SK-N-SH treated with all-trans-retinoic acid at 6 μM for 48 hours (cell line): Measurements from ENCODE around the gene WDR59.

ENCODE experiments used
- ATAC-seq: fragments of 200-7000 bp; cut with Tn5 transposase; 3 replicates; pipeline ENCODE4 v1.9.1; 2020; ENCODE audit warnings: mild to moderate bottlenecking, moderate library complexity
- ARNTL ChIP-seq: fragments of 450-650 bp; formaldehyde crosslinking; IDR thresholded peaks from 2 replicates; pipeline ENCODE4 v1.5.0; 2020; ENCODE audit warnings: low read depth, mild to moderate bottlenecking, moderate library complexity, borderline replicate concordance
- BACH2 ChIP-seq: fragments of 250-450 bp; sonication (Bioruptor Pico); IDR thresholded peaks from 2 replicates; pipeline ENCODE4 v1.9.0; 2021; ENCODE audit warnings: mild to moderate bottlenecking, borderline replicate concordance
- CSDC2 ChIP-seq: fragments of 250-450 bp; sonication (Bioruptor Pico); IDR thresholded peaks from 2 replicates; pipeline ENCODE4 v1.5.0; 2020; ENCODE audit warnings: mild to moderate bottlenecking, moderate library complexity
- ESRRG ChIP-seq: fragments of 250-450 bp; sonication (Bioruptor Pico); IDR thresholded peaks from 2 replicates; pipeline ENCODE4 v1.6.1; 2021; ENCODE audit warnings: mild to moderate bottlenecking
- GLIS3 ChIP-seq: fragments of 250-450 bp; sonication (Bioruptor Pico); IDR thresholded peaks from 2 replicates; pipeline ENCODE4 v1.5.0; 2020; ENCODE audit warnings: mild to moderate bottlenecking, moderate library complexity
- ISL1 ChIP-seq: fragments of 250-450 bp; sonication (Bioruptor Pico); IDR thresholded peaks from 2 replicates; pipeline ENCODE4 v2.1.2; 2022; ENCODE audit warnings: mild to moderate bottlenecking, moderate library complexity
- OSR1 ChIP-seq: fragments of 250-450 bp; sonication (Bioruptor Pico); IDR thresholded peaks from 2 replicates; pipeline ENCODE4 v1.8.0; 2022; ENCODE audit warnings: moderate library complexity, mild to moderate bottlenecking, inconsistent platforms
- PPARA ChIP-seq: fragments of 250-450 bp; sonication (Bioruptor Pico); IDR thresholded peaks from 2 replicates; pipeline ENCODE4 v1.5.0; 2020; ENCODE audit warnings: mild to moderate bottlenecking, borderline replicate concordance
- RARB ChIP-seq: fragments of 250-450 bp; sonication (Bioruptor Pico); IDR thresholded peaks from 2 replicates; pipeline ENCODE4 v1.8.0; 2021; ENCODE audit warnings: mild to moderate bottlenecking, moderate library complexity
- SNAI2 ChIP-seq: fragments of 250-450 bp; sonication (Bioruptor Pico); IDR thresholded peaks from 2 replicates; pipeline ENCODE4 v1.5.0; 2020; ENCODE audit warnings: mild to moderate bottlenecking, moderate library complexity
- TCF4 ChIP-seq: fragments of 250-450 bp; sonication (Bioruptor Pico); IDR thresholded peaks from 2 replicates; pipeline ENCODE4 v1.8.0; 2021; ENCODE audit warnings: mild to moderate bottlenecking, moderate library complexity, borderline replicate concordance
- TOX ChIP-seq: fragments of 250-450 bp; sonication (Bioruptor Pico); IDR thresholded peaks from 2 replicates; pipeline ENCODE4 v1.8.0; 2021; ENCODE audit warnings: mild to moderate bottlenecking, moderate library complexity, borderline replicate concordance
- ZC3H10 ChIP-seq: fragments of 250-450 bp; sonication (Bioruptor Pico); IDR thresholded peaks from 2 replicates; pipeline ENCODE4 v1.5.1; 2021; ENCODE audit warnings: mild to moderate bottlenecking, moderate library complexity
- ZFP3 ChIP-seq: fragments of 250-450 bp; sonication (Bioruptor Pico); IDR thresholded peaks from 2 replicates; pipeline ENCODE4 v1.5.0; 2020; ENCODE audit warnings: mild to moderate bottlenecking, moderate library complexity
- ZFP30 ChIP-seq: fragments of 450-650 bp; formaldehyde crosslinking; IDR thresholded peaks from 2 replicates; pipeline ENCODE4 v1.5.0; 2022; ENCODE audit warnings: mild to moderate bottlenecking, moderate library complexity
- ZNF565 ChIP-seq: fragments of 450-650 bp; formaldehyde crosslinking; conservative IDR thresholded peaks from 2 replicates; pipeline ENCODE4 v1.5.0; 2020; ENCODE audit warnings: low read depth, mild to moderate bottlenecking, moderate library complexity
- ZNF70 ChIP-seq: fragments of 450-650 bp; formaldehyde crosslinking; IDR thresholded peaks from 2 replicates; pipeline ENCODE4 v1.5.0; 2020; ENCODE audit warnings: mild to moderate bottlenecking, moderate library complexity
- ZNF8 ChIP-seq: fragments of 450-650 bp; formaldehyde crosslinking; IDR thresholded peaks from 2 replicates; pipeline ENCODE4 v1.5.0; 2020; ENCODE audit warnings: mild to moderate bottlenecking, moderate library complexity
- TF ChIP-seq, protein P1 (sequence below): fragments of 250-450 bp; sonication (Bioruptor Pico); IDR thresholded peaks from 2 replicates; pipeline ENCODE4 v1.5.1; 2021; ENCODE audit warnings: mild to moderate bottlenecking, moderate library complexity
- TF ChIP-seq, protein P2 (sequence below): fragments of 250-450 bp; sonication (Bioruptor Pico); IDR thresholded peaks from 2 replicates; pipeline ENCODE4 v1.5.0; 2020; ENCODE audit warnings: mild to moderate bottlenecking, moderate library complexity
- TF ChIP-seq, protein P3 (sequence below): fragments of 250-450 bp; sonication (Bioruptor Pico); IDR thresholded peaks from 2 replicates; pipeline ENCODE4 v1.8.0; 2020; ENCODE audit warnings: mild to moderate bottlenecking, moderate library complexity, borderline replicate concordance

Gene WDR59

DNA sequence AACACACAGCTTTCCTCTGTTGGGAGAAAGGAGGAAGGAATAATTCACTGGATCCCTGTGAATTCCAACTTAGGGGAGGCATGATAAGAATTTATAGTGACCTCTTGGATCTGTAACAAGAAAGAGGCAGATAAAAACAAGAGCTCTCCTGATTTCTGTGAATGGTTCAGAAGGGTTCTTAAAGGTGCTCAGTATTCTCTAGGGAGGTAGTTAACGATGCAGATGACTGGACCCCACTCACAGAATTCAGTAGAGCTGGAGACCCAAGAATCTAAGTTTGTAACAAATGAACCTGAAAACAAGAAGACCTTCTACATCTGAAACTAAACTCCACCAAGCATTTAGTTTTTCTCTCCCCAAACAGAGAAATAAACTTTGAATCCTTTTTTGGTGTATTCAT is 22.5 kb upstream of the WDR59 start:
- TF ChIP-seq, protein P1, sequence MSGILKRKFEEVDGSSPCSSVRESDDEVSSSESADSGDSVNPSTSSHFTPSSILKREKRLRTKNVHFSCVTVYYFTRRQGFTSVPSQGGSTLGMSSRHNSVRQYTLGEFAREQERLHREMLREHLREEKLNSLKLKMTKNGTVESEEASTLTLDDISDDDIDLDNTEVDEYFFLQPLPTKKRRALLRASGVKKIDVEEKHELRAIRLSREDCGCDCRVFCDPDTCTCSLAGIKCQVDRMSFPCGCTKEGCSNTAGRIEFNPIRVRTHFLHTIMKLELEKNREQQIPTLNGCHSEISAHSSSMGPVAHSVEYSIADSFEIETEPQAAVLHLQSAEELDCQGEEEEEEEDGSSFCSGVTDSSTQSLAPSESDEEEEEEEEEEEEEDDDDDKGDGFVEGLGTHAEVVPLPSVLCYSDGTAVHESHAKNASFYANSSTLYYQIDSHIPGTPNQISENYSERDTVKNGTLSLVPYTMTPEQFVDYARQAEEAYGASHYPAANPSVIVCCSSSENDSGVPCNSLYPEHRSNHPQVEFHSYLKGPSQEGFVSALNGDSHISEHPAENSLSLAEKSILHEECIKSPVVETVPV (CRISPR knock-in tag), result no peak
- TF ChIP-seq PPARA (CRISPR knock-in tag), result no peak
- TF ChIP-seq OSR1 (CRISPR knock-in tag), result no peak
- TF ChIP-seq TOX (CRISPR knock-in tag), result no peak
- no peak for TF ChIP-seq GLIS3
- TF ChIP-seq, protein P2, sequence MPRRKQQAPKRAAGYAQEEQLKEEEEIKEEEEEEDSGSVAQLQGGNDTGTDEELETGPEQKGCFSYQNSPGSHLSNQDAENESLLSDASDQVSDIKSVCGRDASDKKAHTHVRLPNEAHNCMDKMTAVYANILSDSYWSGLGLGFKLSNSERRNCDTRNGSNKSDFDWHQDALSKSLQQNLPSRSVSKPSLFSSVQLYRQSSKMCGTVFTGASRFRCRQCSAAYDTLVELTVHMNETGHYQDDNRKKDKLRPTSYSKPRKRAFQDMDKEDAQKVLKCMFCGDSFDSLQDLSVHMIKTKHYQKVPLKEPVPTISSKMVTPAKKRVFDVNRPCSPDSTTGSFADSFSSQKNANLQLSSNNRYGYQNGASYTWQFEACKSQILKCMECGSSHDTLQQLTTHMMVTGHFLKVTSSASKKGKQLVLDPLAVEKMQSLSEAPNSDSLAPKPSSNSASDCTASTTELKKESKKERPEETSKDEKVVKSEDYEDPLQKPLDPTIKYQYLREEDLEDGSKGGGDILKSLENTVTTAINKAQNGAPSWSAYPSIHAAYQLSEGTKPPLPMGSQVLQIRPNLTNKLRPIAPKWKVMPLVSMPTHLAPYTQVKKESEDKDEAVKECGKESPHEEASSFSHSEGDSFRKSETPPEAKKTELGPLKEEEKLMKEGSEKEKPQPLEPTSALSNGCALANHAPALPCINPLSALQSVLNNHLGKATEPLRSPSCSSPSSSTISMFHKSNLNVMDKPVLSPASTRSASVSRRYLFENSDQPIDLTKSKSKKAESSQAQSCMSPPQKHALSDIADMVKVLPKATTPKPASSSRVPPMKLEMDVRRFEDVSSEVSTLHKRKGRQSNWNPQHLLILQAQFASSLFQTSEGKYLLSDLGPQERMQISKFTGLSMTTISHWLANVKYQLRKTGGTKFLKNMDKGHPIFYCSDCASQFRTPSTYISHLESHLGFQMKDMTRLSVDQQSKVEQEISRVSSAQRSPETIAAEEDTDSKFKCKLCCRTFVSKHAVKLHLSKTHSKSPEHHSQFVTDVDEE (CRISPR knock-in tag), result no peak
- TF ChIP-seq RARB (CRISPR knock-in tag), result no peak
- no peak for ATAC-seq

GRCh38 chr16:75005697-75006096 is 20.8 kb upstream of the WDR59 start:
- ATAC-seq, result no peak
- TF ChIP-seq, protein P3, sequence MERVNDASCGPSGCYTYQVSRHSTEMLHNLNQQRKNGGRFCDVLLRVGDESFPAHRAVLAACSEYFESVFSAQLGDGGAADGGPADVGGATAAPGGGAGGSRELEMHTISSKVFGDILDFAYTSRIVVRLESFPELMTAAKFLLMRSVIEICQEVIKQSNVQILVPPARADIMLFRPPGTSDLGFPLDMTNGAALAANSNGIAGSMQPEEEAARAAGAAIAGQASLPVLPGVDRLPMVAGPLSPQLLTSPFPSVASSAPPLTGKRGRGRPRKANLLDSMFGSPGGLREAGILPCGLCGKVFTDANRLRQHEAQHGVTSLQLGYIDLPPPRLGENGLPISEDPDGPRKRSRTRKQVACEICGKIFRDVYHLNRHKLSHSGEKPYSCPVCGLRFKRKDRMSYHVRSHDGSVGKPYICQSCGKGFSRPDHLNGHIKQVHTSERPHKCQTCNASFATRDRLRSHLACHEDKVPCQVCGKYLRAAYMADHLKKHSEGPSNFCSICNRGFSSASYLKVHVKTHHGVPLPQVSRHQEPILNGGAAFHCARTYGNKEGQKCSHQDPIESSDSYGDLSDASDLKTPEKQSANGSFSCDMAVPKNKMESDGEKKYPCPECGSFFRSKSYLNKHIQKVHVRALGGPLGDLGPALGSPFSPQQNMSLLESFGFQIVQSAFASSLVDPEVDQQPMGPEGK (CRISPR knock-in tag), result no peak
- TF ChIP-seq SNAI2 (CRISPR knock-in tag) (no peak), OSR1 (CRISPR knock-in tag) (no peak), TOX (CRISPR knock-in tag) (no peak), ZFP30 (CRISPR knock-in tag) (no peak), ZNF70 (CRISPR knock-in tag) (no peak), ESRRG (CRISPR knock-in tag) (no peak), RARB (CRISPR knock-in tag) (no peak), ZC3H10 (CRISPR knock-in tag) (no peak), CSDC2 (CRISPR knock-in tag) (no peak)
- TF ChIP-seq, protein P2 (CRISPR knock-in tag), result no peak

DNA sequence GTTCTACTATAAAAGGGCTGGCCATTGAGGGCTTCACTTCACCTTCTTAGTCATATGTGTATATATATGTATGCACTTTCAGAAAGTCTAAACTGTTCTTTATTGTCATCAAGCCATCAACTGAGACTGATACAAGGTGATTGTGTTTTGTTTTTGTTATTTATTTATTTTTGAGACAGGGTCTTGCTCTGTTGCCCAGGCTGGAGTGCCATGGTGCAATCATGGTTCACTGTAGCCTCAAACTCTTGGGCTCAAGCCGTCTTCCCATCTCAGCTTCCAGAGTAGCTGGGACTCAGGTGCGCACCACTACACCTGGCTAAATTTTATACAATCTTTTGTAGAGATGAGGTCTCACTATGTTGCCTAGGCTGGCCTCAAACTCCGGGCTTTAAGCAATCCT is 19.5 kb upstream of the WDR59 start:
- ATAC-seq, result no peak
- no peak for TF ChIP-seq SNAI2 (CRISPR knock-in tag)
- TF ChIP-seq ZNF8, result no peak
- TF ChIP-seq ARNTL (CRISPR knock-in tag), result no peak
- no peak for TF ChIP-seq TCF4 (CRISPR knock-in tag)
- TF ChIP-seq ZNF565 (CRISPR knock-in tag), result no peak
- TF ChIP-seq TOX (CRISPR knock-in tag), result no peak
- TF ChIP-seq, protein P2 (CRISPR knock-in tag), result no peak
- no peak for TF ChIP-seq CSDC2 (CRISPR knock-in tag)
- no peak for TF ChIP-seq ZC3H10 (CRISPR knock-in tag)
- no peak for TF ChIP-seq ZNF70 (CRISPR knock-in tag)
- TF ChIP-seq ESRRG (CRISPR knock-in tag), result no peak
- TF ChIP-seq GLIS3, result no peak
- no peak for TF ChIP-seq ZFP3 (CRISPR knock-in tag)
- TF ChIP-seq BACH2 (CRISPR knock-in tag), result no peak
- TF ChIP-seq PPARA (CRISPR knock-in tag), result no peak
- TF ChIP-seq OSR1 (CRISPR knock-in tag), result no peak
- no peak for TF ChIP-seq RARB (CRISPR knock-in tag)
- no peak for TF ChIP-seq ISL1 (CRISPR knock-in tag)
- no peak for TF ChIP-seq ZFP30 (CRISPR knock-in tag)
- TF ChIP-seq, all 23 proteins: peak for 0
